GM23338 (cell line): ENCODE results near the gene ERBB3. TPM values are rescaled to one million over a fixed set of nuclear protein-coding genes. Genes with fewer than 3 reads are reported as not detected.

Experiments used
- ATAC-seq: fragments of 200-7000 bp; cut with Tn5 transposase; 3 replicates; pipeline ENCODE4 v1.9.1; 2020
- DNase-seq: peaks from one replicate; pipeline ENCODE4 v3.0.0-alpha.2; 2015; ENCODE audit warnings: low spot score
- H2AFZ ChIP-seq: fragments of 200-600 bp; sonication (generic); 2 replicates; pipeline ENCODE4 v1.8.0; 2016; ENCODE audit warnings: antibody characterized with exemption, mild to moderate bottlenecking, moderate library complexity
- H3F3A ChIP-seq: fragments of 200-600 bp; sonication (generic); replicated peaks from 2 replicates; pipeline ENCODE4 v1.8.0; 2017; ENCODE audit warnings: antibody characterized with exemption, mixed run types, low read depth
- H3K27ac ChIP-seq: fragments of 200-600 bp; sonication (generic); 2 replicates; pipeline ENCODE4 v1.6.1; 2016; ENCODE audit warnings: low read depth
- H3K27me3 ChIP-seq: fragments of 200-600 bp; sonication (generic); 2 replicates; pipeline ENCODE4 v1.8.0; 2016; ENCODE audit warnings: mild to moderate bottlenecking, mixed run types, moderate library complexity; ENCODE audit not compliant: insufficient read depth
- H3K36me3 ChIP-seq: fragments of 200-600 bp; sonication (generic); 2 replicates; pipeline ENCODE4 v1.8.0; 2016; ENCODE audit warnings: mild to moderate bottlenecking; ENCODE audit not compliant: insufficient read depth
- H3K4me1 ChIP-seq: fragments of 200-600 bp; sonication (generic); 2 replicates; pipeline ENCODE4 v1.8.0; 2016; ENCODE audit warnings: mild to moderate bottlenecking, moderate library complexity; ENCODE audit not compliant: insufficient read depth
- H3K4me2 ChIP-seq: fragments of 200-600 bp; sonication (generic); 2 replicates; pipeline ENCODE4 v1.7.1; 2017; ENCODE audit warnings: mixed run types
- H3K4me3 ChIP-seq: fragments of 200-600 bp; sonication (generic); 2 replicates; pipeline ENCODE4 v1.6.1; 2016; ENCODE audit warnings: mixed run types
- H3K79me2 ChIP-seq: fragments of 200-600 bp; sonication (generic); replicated peaks from 2 replicates; pipeline ENCODE4 v1.8.0; 2017; ENCODE audit warnings: mild to moderate bottlenecking; ENCODE audit not compliant: insufficient read depth
- H3K9me2 ChIP-seq: fragments of 200-600 bp; sonication (generic); 2 replicates; pipeline ENCODE4 v1.8.0; 2017; ENCODE audit not compliant: insufficient read depth
- H4K20me1 ChIP-seq: fragments of 200-600 bp; sonication (generic); replicated peaks from 2 replicates; pipeline ENCODE4 v1.8.0; 2017; ENCODE audit warnings: mild to moderate bottlenecking; ENCODE audit not compliant: insufficient read depth
- H3K27ac Mint-ChIP-seq: 2 replicates; pipeline ENCODE4 v1.8.0; 2020; ENCODE audit warnings: inconsistent platforms, mild to moderate bottlenecking, moderate library complexity, mixed read lengths
- H3K27me3 Mint-ChIP-seq: 3 replicates; pipeline ENCODE4 v1.8.0; 2022; ENCODE audit warnings: low read depth, mild to moderate bottlenecking, moderate library complexity, mixed read lengths, inconsistent platforms; ENCODE audit not compliant: insufficient read depth, poor library complexity
- H3K36me3 Mint-ChIP-seq: 3 replicates; pipeline ENCODE4 v1.8.0; 2021; ENCODE audit warnings: low read depth, mild to moderate bottlenecking, inconsistent platforms, moderate library complexity, mixed read lengths
- H3K4me1 Mint-ChIP-seq: 3 replicates; pipeline ENCODE4 v1.8.0; 2020; ENCODE audit warnings: mild to moderate bottlenecking, inconsistent platforms, mixed read lengths
- H3K4me3 Mint-ChIP-seq: 3 replicates; pipeline ENCODE4 v1.8.0; 2021; ENCODE audit warnings: moderate library complexity, mild to moderate bottlenecking, inconsistent platforms, mixed read lengths
- H3K9me3 Mint-ChIP-seq: 3 replicates; pipeline ENCODE4 v1.8.0; 2020; ENCODE audit warnings: moderate library complexity, mild to moderate bottlenecking, inconsistent platforms, mixed read lengths
- CREB1 ChIP-seq: fragments of 250-450 bp; sonication (Bioruptor Pico); IDR thresholded peaks from 2 replicates; pipeline ENCODE4 v1.5.0; 2020; ENCODE audit warnings: low read depth, mild to moderate bottlenecking, moderate library complexity
- REST ChIP-seq: IDR thresholded peaks from one replicate; pipeline ENCODE4 v1.6.1; 2018; ENCODE audit warnings: antibody characterized with exemption; ENCODE audit not compliant: unreplicated experiment
- ZNF114 ChIP-seq: fragments of 250-450 bp; sonication (Bioruptor Pico); IDR thresholded peaks from 2 replicates; pipeline ENCODE4 v1.5.0; 2020; ENCODE audit warnings: mild to moderate bottlenecking, moderate library complexity
- ZNF331 ChIP-seq: fragments of 250-450 bp; sonication (Bioruptor Pico); IDR thresholded peaks from 2 replicates; pipeline ENCODE4 v1.5.0; 2020; ENCODE audit warnings: low read depth, mild to moderate bottlenecking, moderate library complexity
- ZNF462 ChIP-seq: fragments of 250-450 bp; sonication (Bioruptor Pico); IDR thresholded peaks from 2 replicates; pipeline ENCODE4 v1.5.0; 2020; ENCODE audit warnings: mild to moderate bottlenecking, moderate library complexity
- polyA plus RNA-seq: library from polyadenylated mRNA; unstranded; fragments of >200 nt; fragmentation: Nextera tagmentation; extraction: Ambion mirVana; gene quantifications from 2 replicates; pipeline ENCODE4 v1.2.1, GENCODE V29; 2016
- total RNA-seq: library from RNA; depleted of rRNA; stranded (reverse); fragments of >200 nt; shearing (Covaris generic); gene quantifications from 2 replicates; pipeline ENCODE4 v1.2.3, GENCODE V29; 2014

The ERBB3 gene
- total and polyA plus RNA-seq, 2 experiments from 2014 or later = 21.0 to 54.4 TPM

- no peak for TF ChIP-seq ZNF462 (CRISPR knock-in tag)
These were observed 42.7 kb downstream of the ERBB3 start (continued) for GRCh38 chr12:56122637-56123036.

- H3K4me1 ChIP-seq = peaks cover 16% of the 10 kb centered on the region
- H3K79me2 ChIP-seq = 0 out of 2 replicates have a peak, but pooled peaks cover 4% of the 10 kb centered on the region
- H3K27me3 Mint-ChIP-seq = peaks cover 5% of the 10 kb centered on the region
- H3K27ac ChIP-seq = no peak overlapping the region
- no peak overlapping the region for H2AFZ ChIP-seq
- peaks cover 29% of the 10 kb centered on the region for H3K4me1 Mint-ChIP-seq
- no peaks in the 10 kb centered on the region for H3K9me3 Mint-ChIP-seq
- no peak overlapping the region for H3K4me2 ChIP-seq
- H3K9me2 ChIP-seq = no peaks in the 10 kb centered on the region
- H4K20me1 ChIP-seq = no peaks in the 10 kb centered on the region
- no peaks in the 10 kb centered on the region for H3K27me3 ChIP-seq
- ATAC-seq = no peak
- DNase-seq = no peak
- no peak overlapping the region for H3K4me3 ChIP-seq
- no peak overlapping the region for H3K4me3 Mint-ChIP-seq
- TF ChIP-seq REST (no peak), ZNF114 (CRISPR knock-in tag) (no peak), ZNF331 (CRISPR knock-in tag) (no peak), CREB1 (CRISPR knock-in tag) (no peak)
- no peaks in the 10 kb centered on the region for H3K36me3 ChIP-seq
- H3K36me3 Mint-ChIP-seq = peaks cover 16% of the 10 kb centered on the region
- H3F3A ChIP-seq = peaks cover 4% of the 10 kb centered on the region; the same call in 1 of the 2 replicates
- H3K27ac Mint-ChIP-seq = peak overlapping the region; percentile 12; the same call in 1 of the 2 replicates
These were observed 44.2 kb downstream of the ERBB3 start for GRCh38 chr12:56124133-56124532.
